Neural cell (in vitro differentiated cells): ENCODE data around the gene MUSK. TPM values are rescaled to one million over a fixed set of nuclear protein-coding genes. Genes with fewer than 3 reads are reported as not detected.

Source experiments
- H2AFZ ChIP-seq: fragments of 200-600, 300-800 bp; sonication (generic), shearing (Covaris generic); 2 replicates; pipeline ENCODE4 v1.6.0; 2014; ENCODE audit warnings: low read depth, mild to moderate bottlenecking, antibody characterized with exemption, low read length, moderate library complexity
- H3F3A ChIP-seq: fragments of 200-600 bp; shearing (Covaris generic); 2 replicates; pipeline ENCODE4 v1.6.1; 2016; ENCODE audit warnings: mild to moderate bottlenecking, moderate library complexity, mixed read lengths, antibody characterized with exemption, low read length; ENCODE audit not compliant: insufficient read depth, poor library complexity, severe bottlenecking
- H3K27ac ChIP-seq: fragments of 200-600, 300-800 bp; sonication (generic), shearing (Covaris generic); 2 replicates; pipeline ENCODE4 v1.5.1; 2014; ENCODE audit warnings: mild to moderate bottlenecking, low read length, moderate library complexity
- H3K27me3 ChIP-seq: fragments of 300-800, 200-600 bp; sonication (generic), shearing (Covaris generic); 2 replicates; pipeline ENCODE4 v1.6.0; 2014; ENCODE audit warnings: mild to moderate bottlenecking, low read depth, low read length, moderate library complexity; ENCODE audit not compliant: insufficient read depth
- H3K36me3 ChIP-seq: fragments of 300-800, 200-600 bp; sonication (generic), shearing (Covaris generic); 2 replicates; pipeline ENCODE4 v1.5.1; 2014; ENCODE audit warnings: mild to moderate bottlenecking, antibody characterized with exemption, low read length, moderate library complexity; ENCODE audit not compliant: insufficient read depth
- H3K4me2 ChIP-seq: fragments of 300-800, 200-600 bp; sonication (generic), shearing (Covaris generic); 2 replicates; pipeline ENCODE4 v1.6.0; 2014; ENCODE audit warnings: mild to moderate bottlenecking, low read length
- H3K4me3 ChIP-seq: fragments of 300-800, 200-600 bp; sonication (generic), shearing (Covaris generic); 2 replicates; pipeline ENCODE4 v1.5.1; 2014; ENCODE audit warnings: mild to moderate bottlenecking, low read length, moderate library complexity
- H3K79me2 ChIP-seq: fragments of 200-600 bp; shearing (Covaris generic); replicated peaks from 2 replicates; pipeline ENCODE4 v1.6.0; 2014; ENCODE audit warnings: mild to moderate bottlenecking, low read length, moderate library complexity; ENCODE audit not compliant: insufficient read depth
- H3K9ac ChIP-seq: fragments of 300-800, 200-600 bp; sonication (generic), shearing (Covaris generic); 2 replicates; pipeline ENCODE4 v1.6.1; 2016; ENCODE audit warnings: mild to moderate bottlenecking, low read length, mixed read lengths
- H3K9me2 ChIP-seq: fragments of 200-600 bp; shearing (Covaris generic); 2 replicates; pipeline ENCODE4 v1.6.1; 2016; ENCODE audit warnings: mild to moderate bottlenecking, low read length, mixed read lengths; ENCODE audit not compliant: insufficient read depth
- H3K9me3 ChIP-seq: fragments of 200-600, 300-800 bp; sonication (generic), shearing (Covaris generic); 2 replicates; pipeline ENCODE4 v1.6.1; 2016; ENCODE audit warnings: mild to moderate bottlenecking, mixed run types, low read length, moderate library complexity, mixed read lengths
- H4K20me1 ChIP-seq: fragments of 200-600 bp; shearing (Covaris generic); 2 replicates; pipeline ENCODE4 v1.6.1; 2016; ENCODE audit warnings: mild to moderate bottlenecking, mixed run types; ENCODE audit not compliant: insufficient read depth
- EP300 ChIP-seq: fragments of 450-650 bp; conservative IDR thresholded peaks from 2 replicates; pipeline ENCODE4 v1.6.1; 2014; ENCODE audit warnings: antibody characterized with exemption, mild to moderate bottlenecking, moderate library complexity; ENCODE audit not compliant: poor library complexity, severe bottlenecking
- EZH2 ChIP-seq: fragments of 200-600, 300-800 bp; shearing (Covaris generic), sonication (generic); IDR thresholded peaks from 2 replicates; pipeline ENCODE4 v1.6.1; 2014; ENCODE audit warnings: antibody characterized with exemption, low read length, borderline replicate concordance, mild to moderate bottlenecking; ENCODE audit not compliant: insufficient read depth, poor library complexity, severe bottlenecking
- MXI1 ChIP-seq: fragments of 450-650 bp; conservative IDR thresholded peaks from 2 replicates; pipeline ENCODE4 v1.6.1; 2014; ENCODE audit warnings: antibody characterized with exemption, mild to moderate bottlenecking; ENCODE audit not compliant: poor library complexity, severe bottlenecking
- POLR2AphosphoS5 ChIP-seq: IDR thresholded peaks from 2 replicates; pipeline ENCODE4 v1.6.1; 2012
- RAD21 ChIP-seq: fragments of 450-650 bp; conservative IDR thresholded peaks from 2 replicates; pipeline ENCODE4 v1.6.1; 2014; ENCODE audit warnings: antibody characterized with exemption, mild to moderate bottlenecking, moderate library complexity
- SMC3 ChIP-seq: fragments of 450-650 bp; conservative IDR thresholded peaks from 2 replicates; pipeline ENCODE4 v1.6.1; 2014; ENCODE audit warnings: antibody characterized with exemption, mild to moderate bottlenecking, moderate library complexity; ENCODE audit not compliant: poor library complexity
- TAF1 ChIP-seq: IDR thresholded peaks from 2 replicates; pipeline ENCODE4 v1.6.1; 2012; ENCODE audit warnings: low read depth
- polyA plus RNA-seq: library from polyadenylated mRNA; depleted of rRNA; stranded (reverse); fragments of >200 nt; gene quantifications from 2 replicates; pipeline ENCODE4 v1.2.3, GENCODE V29; 2014
- TF ChIP-seq, protein P1 (sequence below): IDR thresholded peaks from 2 replicates; pipeline ENCODE4 v1.6.1; 2012; ENCODE audit warnings: borderline replicate concordance
- TF ChIP-seq, protein P2 (sequence below): fragments of 450-650 bp; IDR thresholded peaks from 2 replicates; pipeline ENCODE4 v1.5.1; 2014; ENCODE audit warnings: antibody characterized with exemption, mild to moderate bottlenecking, moderate library complexity; ENCODE audit not compliant: poor library complexity, severe bottlenecking

Gene MUSK
- polyA plus RNA-seq, 1 donor from 2014 or later, result not detected

DNA sequence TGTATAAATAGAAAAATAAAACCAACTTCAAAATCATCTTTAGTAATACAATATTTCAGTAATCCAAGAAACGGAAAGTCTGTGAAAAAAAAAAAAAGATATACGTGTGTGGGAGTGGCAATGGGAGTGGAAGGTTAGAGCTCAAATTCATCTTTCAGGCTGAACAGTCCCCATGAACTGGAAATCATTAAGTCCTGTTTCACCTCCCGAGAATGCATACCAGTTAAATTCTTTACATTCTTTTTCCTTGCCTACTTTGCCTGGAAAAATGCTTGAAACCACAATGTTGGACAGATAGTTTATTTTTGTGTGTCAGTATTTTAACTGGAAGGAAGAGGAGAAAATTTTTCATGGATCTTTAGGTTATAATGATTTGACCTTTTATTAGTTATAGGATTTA, 166.8 kb downstream of the MUSK start:
- H3K4me2 ChIP-seq, result no peak overlapping the region
- no peaks in the 10 kb centered on the region for H4K20me1 ChIP-seq
- H3K4me3 ChIP-seq, result no peak overlapping the region
- peaks cover 3% of the 10 kb centered on the region for H3K9me3 ChIP-seq
- no peak overlapping the region for H3K27ac ChIP-seq
- no peak overlapping the region for H3K9ac ChIP-seq
- H3K79me2 ChIP-seq, result no peaks in the 10 kb centered on the region
- no peaks in the 10 kb centered on the region for H3F3A ChIP-seq
- TF ChIP-seq EZH2, result no peak
- no peak for TF ChIP-seq SMC3
- TF ChIP-seq EP300, result no peak
- TF ChIP-seq, protein P1, sequence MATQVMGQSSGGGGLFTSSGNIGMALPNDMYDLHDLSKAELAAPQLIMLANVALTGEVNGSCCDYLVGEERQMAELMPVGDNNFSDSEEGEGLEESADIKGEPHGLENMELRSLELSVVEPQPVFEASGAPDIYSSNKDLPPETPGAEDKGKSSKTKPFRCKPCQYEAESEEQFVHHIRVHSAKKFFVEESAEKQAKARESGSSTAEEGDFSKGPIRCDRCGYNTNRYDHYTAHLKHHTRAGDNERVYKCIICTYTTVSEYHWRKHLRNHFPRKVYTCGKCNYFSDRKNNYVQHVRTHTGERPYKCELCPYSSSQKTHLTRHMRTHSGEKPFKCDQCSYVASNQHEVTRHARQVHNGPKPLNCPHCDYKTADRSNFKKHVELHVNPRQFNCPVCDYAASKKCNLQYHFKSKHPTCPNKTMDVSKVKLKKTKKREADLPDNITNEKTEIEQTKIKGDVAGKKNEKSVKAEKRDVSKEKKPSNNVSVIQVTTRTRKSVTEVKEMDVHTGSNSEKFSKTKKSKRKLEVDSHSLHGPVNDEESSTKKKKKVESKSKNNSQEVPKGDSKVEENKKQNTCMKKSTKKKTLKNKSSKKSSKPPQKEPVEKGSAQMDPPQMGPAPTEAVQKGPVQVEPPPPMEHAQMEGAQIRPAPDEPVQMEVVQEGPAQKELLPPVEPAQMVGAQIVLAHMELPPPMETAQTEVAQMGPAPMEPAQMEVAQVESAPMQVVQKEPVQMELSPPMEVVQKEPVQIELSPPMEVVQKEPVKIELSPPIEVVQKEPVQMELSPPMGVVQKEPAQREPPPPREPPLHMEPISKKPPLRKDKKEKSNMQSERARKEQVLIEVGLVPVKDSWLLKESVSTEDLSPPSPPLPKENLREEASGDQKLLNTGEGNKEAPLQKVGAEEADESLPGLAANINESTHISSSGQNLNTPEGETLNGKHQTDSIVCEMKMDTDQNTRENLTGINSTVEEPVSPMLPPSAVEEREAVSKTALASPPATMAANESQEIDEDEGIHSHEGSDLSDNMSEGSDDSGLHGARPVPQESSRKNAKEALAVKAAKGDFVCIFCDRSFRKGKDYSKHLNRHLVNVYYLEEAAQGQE, result no peak
- TF ChIP-seq RAD21, result no peak
- no peak for TF ChIP-seq TAF1
- no peak for TF ChIP-seq POLR2AphosphoS5
- TF ChIP-seq MXI1, result no peak
- TF ChIP-seq, protein P2, sequence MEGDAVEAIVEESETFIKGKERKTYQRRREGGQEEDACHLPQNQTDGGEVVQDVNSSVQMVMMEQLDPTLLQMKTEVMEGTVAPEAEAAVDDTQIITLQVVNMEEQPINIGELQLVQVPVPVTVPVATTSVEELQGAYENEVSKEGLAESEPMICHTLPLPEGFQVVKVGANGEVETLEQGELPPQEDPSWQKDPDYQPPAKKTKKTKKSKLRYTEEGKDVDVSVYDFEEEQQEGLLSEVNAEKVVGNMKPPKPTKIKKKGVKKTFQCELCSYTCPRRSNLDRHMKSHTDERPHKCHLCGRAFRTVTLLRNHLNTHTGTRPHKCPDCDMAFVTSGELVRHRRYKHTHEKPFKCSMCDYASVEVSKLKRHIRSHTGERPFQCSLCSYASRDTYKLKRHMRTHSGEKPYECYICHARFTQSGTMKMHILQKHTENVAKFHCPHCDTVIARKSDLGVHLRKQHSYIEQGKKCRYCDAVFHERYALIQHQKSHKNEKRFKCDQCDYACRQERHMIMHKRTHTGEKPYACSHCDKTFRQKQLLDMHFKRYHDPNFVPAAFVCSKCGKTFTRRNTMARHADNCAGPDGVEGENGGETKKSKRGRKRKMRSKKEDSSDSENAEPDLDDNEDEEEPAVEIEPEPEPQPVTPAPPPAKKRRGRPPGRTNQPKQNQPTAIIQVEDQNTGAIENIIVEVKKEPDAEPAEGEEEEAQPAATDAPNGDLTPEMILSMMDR, result no peak
- no peak overlapping the region for H2AFZ ChIP-seq
- H3K9me2 ChIP-seq, result no peaks in the 10 kb centered on the region
- H3K27me3 ChIP-seq, result no peaks in the 10 kb centered on the region
- no peaks in the 10 kb centered on the region for H3K36me3 ChIP-seq

DNA sequence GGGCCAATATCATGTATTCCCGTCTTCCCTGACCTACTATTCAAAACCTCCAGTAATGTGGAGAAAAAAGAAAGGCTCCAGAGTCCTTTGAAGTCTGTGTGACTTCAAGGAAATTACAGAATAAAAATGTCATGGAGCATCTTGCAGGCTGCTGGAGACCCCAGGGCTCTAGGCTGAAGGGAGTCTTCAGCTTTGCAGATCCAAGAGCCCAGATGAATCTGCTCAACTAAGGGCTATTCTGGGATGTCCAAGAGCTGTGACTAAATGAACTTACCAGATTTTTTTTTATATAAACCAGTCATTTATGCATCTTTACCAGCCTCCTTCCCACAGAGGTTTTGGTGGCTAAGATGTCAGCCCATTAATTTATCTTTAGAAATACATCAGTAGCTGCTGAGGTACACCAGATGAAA, 167.3 kb downstream of the MUSK start:
- no peaks in the 10 kb centered on the region for H3F3A ChIP-seq
- no peak overlapping the region for H3K4me3 ChIP-seq
- no peak overlapping the region for H3K27ac ChIP-seq
- no peaks in the 10 kb centered on the region for H3K27me3 ChIP-seq
- H3K79me2 ChIP-seq, result no peaks in the 10 kb centered on the region
- TF ChIP-seq, protein P2, result no peak
- TF ChIP-seq EZH2 (no peak), RAD21 (no peak), TAF1 (no peak), MXI1 (no peak), POLR2AphosphoS5 (no peak), SMC3 (no peak), EP300 (no peak)
- TF ChIP-seq, protein P1, result no peak
- H3K4me2 ChIP-seq, result no peak overlapping the region
- no peaks in the 10 kb centered on the region for H3K9me2 ChIP-seq
- H3K9me3 ChIP-seq, result peaks cover 3% of the 10 kb centered on the region
- no peak overlapping the region for H2AFZ ChIP-seq
- no peaks in the 10 kb centered on the region for H3K36me3 ChIP-seq
- no peaks in the 10 kb centered on the region for H4K20me1 ChIP-seq
- no peak overlapping the region for H3K9ac ChIP-seq
